Lower lobe of right lung (tissue), 2 donors: ENCODE results near the gene PROCA1. TPM values are rescaled to one million over a fixed set of nuclear protein-coding genes. Genes with fewer than 3 reads are reported as not detected.

ENCODE experiments used
- ATAC-seq, 2 donors: fragments of 200-7000 bp; cut with Tn5 transposase; one replicate each; pipeline ENCODE4 v1.9.1; 2020 to 2022; ENCODE audit warnings: mild to moderate bottlenecking in 2 of 2, moderate library complexity in 2 of 2
- DNase-seq: peaks from one replicate; pipeline ENCODE4 v3.0.0-alpha.2; 2020
- H3K27ac ChIP-seq: fragments of 200-600 bp; one replicate; pipeline ENCODE4 v1.8.0; 2022
- H3K27me3 ChIP-seq: fragments of 200-600 bp; one replicate; pipeline ENCODE4 v1.8.0; 2022; ENCODE audit warnings: low read depth
- H3K36me3 ChIP-seq: fragments of 200-600 bp; one replicate; pipeline ENCODE4 v1.8.0; 2022; ENCODE audit warnings: mild to moderate bottlenecking
- H3K4me1 ChIP-seq: fragments of 200-600 bp; one replicate; pipeline ENCODE4 v1.8.0; 2022
- H3K4me3 ChIP-seq: fragments of 200-600 bp; one replicate; pipeline ENCODE4 v1.8.0; 2022; ENCODE audit warnings: mild to moderate bottlenecking
- H3K9me3 ChIP-seq: fragments of 200-600 bp; one replicate; pipeline ENCODE4 v1.8.0; 2022
- CTCF ChIP-seq: fragments of 200-600 bp; IDR thresholded peaks from one replicate; pipeline ENCODE4 v1.8.0; 2022; ENCODE audit warnings: antibody characterized with exemption, mild to moderate bottlenecking
- intact Hi-C: fragments of 100-400 bp; cut with DNase I; formaldehyde crosslinking; loops from one replicate; pipeline ENCODE4 v1.11.0; 2022
- total RNA-seq: library from RNA; stranded (reverse); fragmentation: NEBNext Ultra II Directional; extraction: Animal tissue kit (Norgen Biotek cat#: 25700); gene quantifications from one replicate; pipeline ENCODE4 v1.2.1, GENCODE V29; 2021
- donor health status: DM: no; HTN: yes; CAD: no; lungs with severe emphysema.

PROCA1 gene
- total RNA-seq, 1 donor from 2014 or later = 4.4 TPM

- H3K4me1 ChIP-seq = no peaks in the 10 kb centered on the region
- H3K4me3 ChIP-seq = no peak overlapping the region
- DNase-seq (no peak), ATAC-seq (no peak)
- intact Hi-C loops = no loop called here
- no peak for TF ChIP-seq CTCF
- H3K27me3 ChIP-seq = no peaks in the 10 kb centered on the region
- peaks cover 71% of the 10 kb centered on the region for H3K36me3 ChIP-seq
- no peaks in the 10 kb centered on the region for H3K9me3 ChIP-seq
- H3K27ac ChIP-seq = no peak overlapping the region
Observed at GRCh38 chr17:28702752-28703150, 8.9 kb downstream of the PROCA1 start.

GRCh38 chr17:28702026-28702751, 9.5 kb downstream of the PROCA1 start:
- H3K36me3 ChIP-seq = peaks cover 77% of the 10 kb centered on the region
- H3K27ac ChIP-seq = no peak overlapping the region
- no peak for ATAC-seq
- TF ChIP-seq CTCF = no peak
- no peaks in the 10 kb centered on the region for H3K4me1 ChIP-seq
- no peak overlapping the region for H3K4me3 ChIP-seq
- no peak for DNase-seq
- H3K9me3 ChIP-seq = no peaks in the 10 kb centered on the region
- intact Hi-C loops = no loop called here
- no peaks in the 10 kb centered on the region for H3K27me3 ChIP-seq

GRCh38 chr17:28700830-28701492, 10.7 kb downstream of the PROCA1 start:
- Histone ChIP-seq H3K4me3 (no peak overlapping the region), H3K27ac (no peak overlapping the region), H3K4me1 (no peaks in the 10 kb centered on the region), H3K27me3 (no peaks in the 10 kb centered on the region), H3K36me3 (peaks cover 88% of the 10 kb centered on the region), H3K9me3 (no peaks in the 10 kb centered on the region)
- intact Hi-C loops = no loop called here
- ATAC-seq = no peak
- DNase-seq = no peak
- TF ChIP-seq CTCF = no peak

GRCh38 chr17:28700278-28700677, 11.4 kb downstream of the PROCA1 start:
- intact Hi-C loops = no loop called here
- ATAC-seq = no peak
- no peak for TF ChIP-seq CTCF
- H3K27ac ChIP-seq = no peak overlapping the region
- H3K9me3 ChIP-seq = no peaks in the 10 kb centered on the region
- H3K27me3 ChIP-seq = no peaks in the 10 kb centered on the region
- no peak for DNase-seq
- no peaks in the 10 kb centered on the region for H3K4me1 ChIP-seq
- H3K4me3 ChIP-seq = no peak overlapping the region
- H3K36me3 ChIP-seq = peaks cover 94% of the 10 kb centered on the region

GRCh38 chr17:28698253-28698941, 13.3 kb downstream of the PROCA1 start:
- H3K27me3 ChIP-seq = no peaks in the 10 kb centered on the region
- peaks cover 100% of the 10 kb centered on the region for H3K36me3 ChIP-seq
- TF ChIP-seq CTCF = no peak
- no peak overlapping the region for H3K27ac ChIP-seq
- no peaks in the 10 kb centered on the region for H3K9me3 ChIP-seq
- DNase-seq (no peak), ATAC-seq (no peak)
- no peaks in the 10 kb centered on the region for H3K4me1 ChIP-seq
- intact Hi-C loops = no loop called here
- H3K4me3 ChIP-seq = no peak overlapping the region
